ENCODE results near the gene LIN54. TPM values are rescaled to one million over a fixed set of nuclear protein-coding genes. Genes with fewer than 3 reads are reported as not detected.

The LIN54 gene
- total RNA-seq, 1 experiment from 2014 or later, result 12.7 TPM

GRCh38 chr4:82896755-82897154, 113.9 kb downstream of the LIN54 start (continued):
- no peak for TF ChIP-seq PRDM15 (CRISPR knock-in tag; IDR thresholded peaks at IDR 0.05)
- TF ChIP-seq GTF2I (CRISPR knock-in tag; conservative IDR thresholded peaks at IDR 0.05), result no peak
- TF ChIP-seq AFF4 (CRISPR knock-in tag; IDR thresholded peaks at IDR 0.05; ENCODE audit: borderline replicate concordance), result no peak

- Mint-ChIP-seq H3K9me3 (no peaks in the 10 kb centered on the region), H3K36me3 (peaks cover 33% of the 10 kb centered on the region), H3K4me3 (no peak overlapping the region), H3K4me1 (peaks cover 37% of the 10 kb centered on the region), H3K27me3 (ENCODE audit: low read depth) (no peaks in the 10 kb centered on the region), H3K27ac (peak overlapping the region; percentile 20)
- ChIA-PET CTCF (no interaction called here), POLR2A (interaction anchor here (0.7 kb wide), 1 partner anchor 96 kb away, joined by 3 read pairs; no protein-coding TSS in a partner anchor)
- TF ChIP-seq SOX15 (CRISPR knock-in tag; IDR thresholded peaks at IDR 0.05) (no peak), ZNF396 (CRISPR knock-in tag; IDR thresholded peaks at IDR 0.05; ENCODE audit: borderline replicate concordance) (no peak)
- ATAC-seq, result no peak
- no peak for DNase-seq (ENCODE audit: low spot score)
Observed at GRCh38 chr4:82893942-82894341, 116.7 kb downstream of the LIN54 start.

- H3K9me3 Mint-ChIP-seq, result no peaks in the 10 kb centered on the region
- ATAC-seq, result no peak
- no peak for DNase-seq (ENCODE audit: low spot score)
- H3K27me3 Mint-ChIP-seq (ENCODE audit: low read depth), result no peaks in the 10 kb centered on the region
- peaks cover 29% of the 10 kb centered on the region for H3K4me1 Mint-ChIP-seq
- POLR2A ChIA-PET, result interaction anchor here (0.6 to 1.0 kb wide), 2 partner anchors 8 to 503 kb away, joined by 4 to 5 read pairs; partner anchors contain the start of gene THAP9
- H3K4me3 Mint-ChIP-seq, result peak overlapping the region; percentile 93
- H3K36me3 Mint-ChIP-seq, result peaks cover 33% of the 10 kb centered on the region
- TF ChIP-seq ZMAT4 (CRISPR knock-in tag; IDR thresholded peaks at IDR 0.05) (no peak), MAX (CRISPR knock-in tag; IDR thresholded peaks at IDR 0.05) (no peak), FOXJ3 (CRISPR knock-in tag; IDR thresholded peaks at IDR 0.05; ENCODE audit: borderline replicate concordance) (no peak), ATF1 (CRISPR knock-in tag; IDR thresholded peaks at IDR 0.05) (no peak), ZNF138 (CRISPR knock-in tag; conservative IDR thresholded peaks at IDR 0.05) (no peak), ELF4 (CRISPR knock-in tag; IDR thresholded peaks at IDR 0.05; ENCODE audit: low read depth) (no peak), STAT6 (CRISPR knock-in tag; conservative IDR thresholded peaks at IDR 0.05; ENCODE audit: low read depth) (no peak), NFATC4 (CRISPR knock-in tag; IDR thresholded peaks at IDR 0.05) (no peak), ERG (CRISPR knock-in tag; IDR thresholded peaks at IDR 0.05) (no peak), NR1H2 (CRISPR knock-in tag; IDR thresholded peaks at IDR 0.05) (no peak), E2F1 (CRISPR knock-in tag; IDR thresholded peaks at IDR 0.05) (no peak)
- CTCF ChIA-PET, result interaction anchor here (1.0 kb wide), 1 partner anchor 40 kb away, joined by 4 read pairs; no protein-coding TSS in a partner anchor
- peak overlapping the region; percentile 100 for H3K27ac Mint-ChIP-seq
Observed at GRCh38 chr4:82892467-82892802, 118.2 kb downstream of the LIN54 start.
